Chondrocyte (in vitro differentiated cells): ENCODE results near the gene FUT7. TPM values are rescaled to one million over a fixed set of nuclear protein-coding genes. Genes with fewer than 3 reads are reported as not detected.
A peak's percentile ranks its signal among the peaks of the same experiment; 100 is the strongest.

Experiments
- DNase-seq: peaks from one replicate; pipeline ENCODE4 v3.0.0; 2021; ENCODE audit warnings: mixed read lengths, low spot score
- H3K27ac Mint-ChIP-seq: one replicate; pipeline ENCODE4 v1.8.0; 2021; ENCODE audit warnings: mild to moderate bottlenecking, moderate library complexity, mixed read lengths; ENCODE audit not compliant: unreplicated experiment
- H3K27me3 Mint-ChIP-seq: 2 replicates; pipeline ENCODE4 v1.8.0; 2021; ENCODE audit warnings: low read depth, mixed read lengths
- H3K36me3 Mint-ChIP-seq: 2 replicates; pipeline ENCODE4 v1.8.0; 2021; ENCODE audit warnings: low read depth, mixed read lengths
- H3K4me1 Mint-ChIP-seq: 2 replicates; pipeline ENCODE4 v1.8.0; 2021; ENCODE audit warnings: low read depth, mild to moderate bottlenecking, mixed read lengths
- H3K4me3 Mint-ChIP-seq: one replicate; pipeline ENCODE4 v1.8.0; 2021; ENCODE audit warnings: mild to moderate bottlenecking, moderate library complexity, mixed read lengths; ENCODE audit not compliant: unreplicated experiment
- H3K9me3 Mint-ChIP-seq: 2 replicates; pipeline ENCODE4 v1.8.0; 2021; ENCODE audit warnings: low read depth, mixed read lengths
- CTCF ChIP-seq: fragments of 200-600 bp; sonication (generic); IDR thresholded peaks from 2 replicates; pipeline ENCODE4 v1.5.0; 2021; ENCODE audit warnings: antibody characterized with exemption, mild to moderate bottlenecking, moderate library complexity
- long read RNA-seq: library from polyadenylated mRNA; stranded (forward); transcript quantifications from one replicate; pipeline ENCODE4 v2.0.0, GENCODE V29; 2021
- total RNA-seq: library from RNA; stranded (reverse); gene quantifications from 3 replicates; pipeline ENCODE4 v1.2.1, GENCODE V29; 2021

Gene FUT7
- total RNA-seq, result not detected in 3 replicates
- long read RNA-seq, result 0 reads

GRCh38 chr9:137031904-137032640 is at the start of gene FUT7:
TSS of gene FUT7 (minus strand) at chr9:137032088. CDS start at chr9:137031991, 97 bp downstream.
- Mint-ChIP-seq H3K27me3 (no peaks in the 10 kb centered on the region), H3K4me1 (peaks cover 3% of the 10 kb centered on the region), H3K9me3 (no peaks in the 10 kb centered on the region), H3K36me3 (no peaks in the 10 kb centered on the region), H3K27ac (no peak within 1 kb of the TSS), H3K4me3 (no peak within 1 kb of the TSS)
- no peak for DNase-seq
- TF ChIP-seq CTCF, result no peak

GRCh38 chr9:137080260-137081122 is 48.6 kb upstream of the FUT7 start:
- Mint-ChIP-seq H3K9me3 (no peaks in the 10 kb centered on the region), H3K36me3 (peaks cover 11% of the 10 kb centered on the region), H3K27me3 (no peaks in the 10 kb centered on the region), H3K4me1 (peaks cover 25% of the 10 kb centered on the region), H3K27ac (no peak overlapping the region), H3K4me3 (peak overlapping the region; percentile 9)
- no peak for TF ChIP-seq CTCF
- DNase-seq, result no peak

- Mint-ChIP-seq H3K4me3 (peak overlapping the region; percentile 9), H3K27me3 (no peaks in the 10 kb centered on the region), H3K9me3 (no peaks in the 10 kb centered on the region), H3K36me3 (peaks cover 11% of the 10 kb centered on the region), H3K27ac (no peak overlapping the region), H3K4me1 (peaks cover 18% of the 10 kb centered on the region)
- DNase-seq, result no peak
- TF ChIP-seq CTCF, result no peak
Observed at GRCh38 chr9:137079401-137079787, 47.5 kb upstream of the FUT7 start.

GRCh38 chr9:137078701-137079400 is 47.0 kb upstream of the FUT7 start:
- H3K4me3 Mint-ChIP-seq, result peak overlapping the region; percentile 73
- no peak overlapping the region for H3K27ac Mint-ChIP-seq
- no peaks in the 10 kb centered on the region for H3K27me3 Mint-ChIP-seq
- no peaks in the 10 kb centered on the region for H3K9me3 Mint-ChIP-seq
- H3K4me1 Mint-ChIP-seq, result peaks cover 16% of the 10 kb centered on the region
- peaks cover 11% of the 10 kb centered on the region for H3K36me3 Mint-ChIP-seq
- no peak for DNase-seq
- no peak for TF ChIP-seq CTCF
